Panc1 (cell line): Measurements from ENCODE around the gene ECHS1. TPM values are rescaled to one million over a fixed set of nuclear protein-coding genes. Genes with fewer than 3 reads are reported as not detected.

Experiments used
- ATAC-seq: fragments of 200-7000 bp; cut with Tn5 transposase; 2 replicates; pipeline ENCODE4 v1.9.1; 2020; ENCODE audit warnings: mild to moderate bottlenecking, moderate library complexity
- BruUV-seq: library from RNA; stranded (reverse); fragments of 400-500 nt; replicated peaks from 2 replicates; lab custom pipeline; 2021; lab: Mats Ljungman, UMichigan
- CTCF ChIA-PET: fragments of 300-600 bp; sonication (Branson Sonifier 250); formaldehyde crosslinking; loops from one replicate; lab custom pipeline; 2022; ENCODE audit warnings: antibody characterized with exemption; lab: Charles Lee
- POLR2A ChIA-PET: fragments of 300-600 bp; sonication (Branson Sonifier 250); formaldehyde crosslinking; loops from one replicate; lab custom pipeline; 2022; ENCODE audit warnings: antibody characterized with exemption; lab: Charles Lee
- DNase-seq: peaks from one replicate; pipeline ENCODE4 v3.0.0-alpha.2; 2010; ENCODE audit warnings: low read depth, low spot score
- H3K27ac ChIP-seq: 2 replicates; pipeline ENCODE4 v1.5.1; 2011; ENCODE audit warnings: mild to moderate bottlenecking, low read length, inconsistent platforms
- H3K27me3 ChIP-seq: fragments of 200-500 bp; sonication (Bioruptor generic); 2 replicates; pipeline ENCODE4 v1.6.0; 2014; ENCODE audit warnings: low read length, inconsistent platforms; ENCODE audit not compliant: control insufficient read depth, insufficient read depth
- H3K36me3 ChIP-seq: fragments of 200-500 bp; sonication (Bioruptor generic); 2 replicates; pipeline ENCODE4 v1.5.1; 2014; ENCODE audit warnings: inconsistent platforms, mild to moderate bottlenecking, low read length, moderate library complexity; ENCODE audit not compliant: control insufficient read depth, insufficient read depth
- H3K4me1 ChIP-seq: 2 replicates; pipeline ENCODE4 v1.5.1; 2011; ENCODE audit warnings: inconsistent platforms, mild to moderate bottlenecking, low read length, moderate library complexity; ENCODE audit not compliant: control insufficient read depth, insufficient read depth
- H3K4me3 ChIP-seq, 2 experiments: 2 replicates each; pipeline ENCODE4 v1.5.1; 2011 to 2012; ENCODE audit warnings: low read depth in 2 of 2, low read length in 2 of 2, mild to moderate bottlenecking in 2 of 2, inconsistent platforms in 1 of 2, moderate library complexity in 1 of 2
- H3K9me3 ChIP-seq: fragments of 200-500 bp; sonication (Bioruptor generic); 2 replicates; pipeline ENCODE4 v1.5.1; 2014; ENCODE audit warnings: low read depth, mild to moderate bottlenecking, inconsistent platforms, low read length, moderate library complexity; ENCODE audit not compliant: control insufficient read depth, insufficient read depth
- CTCF ChIP-seq: fragments of 450-650 bp; IDR thresholded peaks from 2 replicates; pipeline ENCODE4 v1.5.1; 2017; ENCODE audit warnings: mild to moderate bottlenecking
- POLR2AphosphoS5 ChIP-seq: IDR thresholded peaks from 2 replicates; pipeline ENCODE4 v1.6.1; 2012; ENCODE audit warnings: mild to moderate bottlenecking, low read depth, low read length, moderate library complexity
- REST ChIP-seq, 2 experiments: IDR thresholded peaks; 2 replicates each; pipeline ENCODE4 v1.6.1; 2011 to 2012; ENCODE audit warnings: low read depth in 2 of 2, control low read depth in 1 of 2, low read length in 1 of 2, mild to moderate bottlenecking in 1 of 2, moderate library complexity in 1 of 2; ENCODE audit not compliant: insufficient read depth in 1 of 2
- SIN3A ChIP-seq: IDR thresholded peaks from 2 replicates; pipeline ENCODE4 v1.6.1; 2012; ENCODE audit warnings: low read depth, mild to moderate bottlenecking, low read length, moderate library complexity, borderline replicate concordance; ENCODE audit not compliant: insufficient read depth
- TCF7L2 ChIP-seq: IDR thresholded peaks from 2 replicates; pipeline ENCODE4 v1.6.1; 2011; ENCODE audit warnings: mild to moderate bottlenecking, low read depth, low read length, inconsistent platforms
- in situ Hi-C: cut with HindIII; loops from 2 replicates; pipeline ENCODE4 v1.10.0; 2016; ENCODE audit warnings: low sequenced_read_pairs, low pct_unique_long_range_greater_than_20kb
- intact Hi-C: fragments of 100-400 bp; cut with micrococcal nuclease; formaldehyde crosslinking; loops from one replicate; pipeline ENCODE4 v1.10.0; 2022; ENCODE audit not compliant: unreplicated experiment
- total RNA-seq: library from RNA; stranded (reverse); gene quantifications from one replicate; pipeline ENCODE4 v1.2.1, GENCODE V29; 2021; ENCODE audit not compliant: unreplicated experiment

The ECHS1 gene
- total RNA-seq, 1 experiment from 2014 or later = 165 TPM

- TF ChIP-seq TCF7L2 (no peak), POLR2AphosphoS5 (no peak), CTCF (no peak)
- no peaks in the 10 kb centered on the region for H3K36me3 ChIP-seq
- no peaks in the 10 kb centered on the region for H3K4me1 ChIP-seq
- peaks cover 3% of the 10 kb centered on the region; the same call in 1 of the 2 replicates for H3K9me3 ChIP-seq
- DNase-seq (no peak), ATAC-seq (no peak)
- no peaks in the 10 kb centered on the region for H3K27me3 ChIP-seq
- no peak overlapping the region for H3K4me3 ChIP-seq
- H3K27ac ChIP-seq = no peak overlapping the region
- CTCF ChIA-PET = no interaction called here
- in situ Hi-C loops = no loop called here
- BruUV-seq = no TSS peak
- POLR2A ChIA-PET = no interaction called here
- intact Hi-C loops = no loop called here
These were observed 32.1 kb upstream of the ECHS1 start for GRCh38 chr10:133405272-133405671.

- no TSS peak for BruUV-seq
- intact Hi-C loops (no loop called here), in situ Hi-C loops (no loop called here)
- Histone ChIP-seq H3K27me3 (no peaks in the 10 kb centered on the region), H3K9me3 (no peaks in the 10 kb centered on the region), H3K36me3 (no peaks in the 10 kb centered on the region), H3K4me1 (no peaks in the 10 kb centered on the region), H3K27ac (no peak overlapping the region), H3K4me3 (no peak overlapping the region)
- no peak for DNase-seq
- no peak for ATAC-seq
- TF ChIP-seq SIN3A (no peak), REST (IDR thresholded peaks at IDR 0.05; ENCODE audit: insufficient read depth in 1 of 2, low read depth in 2 of 2, low read length in 1 of 2) (no peak), POLR2AphosphoS5 (no peak), CTCF (no peak), TCF7L2 (no peak)
- CTCF ChIA-PET = no interaction called here
- POLR2A ChIA-PET = no interaction called here
These were observed 30.6 kb upstream of the ECHS1 start for GRCh38 chr10:133403784-133404183.

- Histone ChIP-seq H3K27ac (no peak overlapping the region), H3K36me3 (peaks cover 3% of the 10 kb centered on the region; the same call in 1 of the 2 replicates), H3K4me3 (no peak overlapping the region), H3K4me1 (no peaks in the 10 kb centered on the region), H3K9me3 (no peaks in the 10 kb centered on the region), H3K27me3 (no peaks in the 10 kb centered on the region)
- intact Hi-C loops (no loop called here), in situ Hi-C loops (no loop called here)
- ChIA-PET CTCF (no interaction called here), POLR2A (no interaction called here)
- no TSS peak for BruUV-seq
- DNase-seq = no peak
- no peak for TF ChIP-seq POLR2AphosphoS5
- TF ChIP-seq TCF7L2 = no peak
- no peak for TF ChIP-seq SIN3A
- ATAC-seq = no peak
These were observed 30.2 kb upstream of the ECHS1 start for GRCh38 chr10:133403359-133403758.
